HL-60/S4 treated with retinoic acid at 250 ng/mL for 4 days and 3 days (cell line): ENCODE data around the gene HAGHL.
"Not testable (repeated sequence)": the region's sequence is repeated elsewhere in the genome, so short reads cannot be mapped to it uniquely, and the experiment has no call there.

Experiments
- in situ Hi-C: fragments of 300-500 bp; cut with MboI; formaldehyde crosslinking; loops from 2 replicates; pipeline ENCODE4 v1.7.0; 2022; ENCODE audit warnings: low sequenced_read_pairs

The HAGHL gene

DNA sequence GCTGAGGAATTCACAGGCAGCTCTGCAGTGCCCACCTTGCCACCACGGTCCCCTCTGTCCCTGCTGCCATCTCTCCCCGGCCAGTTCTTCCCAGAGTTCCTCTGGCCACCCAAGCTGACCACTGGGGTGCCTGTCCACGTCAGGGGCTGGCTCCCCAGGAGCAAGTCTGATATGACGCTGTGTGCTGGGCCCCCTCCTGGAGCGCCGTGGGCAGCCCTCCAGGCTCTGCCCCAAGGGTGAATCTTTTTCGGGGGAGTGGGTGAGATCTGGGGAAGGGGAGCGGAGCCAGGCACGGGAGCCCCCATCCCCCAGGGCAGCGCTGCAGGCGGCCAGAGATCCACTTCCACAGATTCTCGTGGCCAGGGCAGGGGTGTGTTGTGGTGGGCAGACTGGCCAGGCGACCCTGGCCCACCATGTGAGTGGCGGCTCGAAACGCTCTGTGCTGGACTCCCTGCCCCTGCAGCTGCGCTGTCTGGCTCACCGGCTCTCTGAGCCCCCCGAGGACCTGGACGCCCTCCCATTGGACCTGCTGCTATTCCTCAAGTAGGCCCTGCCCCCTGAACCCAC lies 37.4 kb downstream of the HAGHL start:
- in situ Hi-C loops, result no loop called here

DNA sequence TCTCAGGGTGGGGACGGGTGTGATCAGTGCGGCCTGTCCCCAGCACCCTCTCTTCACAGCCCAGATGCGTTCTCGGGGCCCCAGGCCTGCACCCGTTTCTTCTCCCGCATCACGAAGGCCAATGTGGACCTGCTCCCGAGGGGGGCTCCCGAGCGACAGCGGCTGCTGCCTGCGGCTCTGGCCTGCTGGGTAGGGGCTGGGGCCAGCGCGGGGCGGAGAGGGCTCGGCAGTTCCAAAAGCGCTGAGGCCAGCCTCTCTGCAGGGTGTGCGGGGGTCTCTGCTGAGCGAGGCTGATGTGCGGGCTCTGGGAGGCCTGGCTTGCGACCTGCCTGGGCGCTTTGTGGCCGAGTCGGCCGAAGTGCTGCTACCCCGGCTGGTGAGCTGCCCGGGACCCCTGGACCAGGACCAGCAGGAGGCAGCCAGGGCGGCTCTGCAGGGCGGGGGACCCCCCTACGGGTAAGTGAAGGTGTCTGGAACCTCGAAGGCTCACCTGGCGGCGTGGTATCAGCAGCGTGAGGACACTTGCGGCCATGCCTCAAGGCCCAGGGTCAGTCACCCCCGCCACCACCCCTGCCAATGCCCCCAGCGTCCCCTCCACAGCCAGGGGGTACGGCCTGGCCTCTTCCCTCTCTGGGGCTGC lies 38.1 kb downstream of the HAGHL start:
- in situ Hi-C loops, result no loop called here

DNA sequence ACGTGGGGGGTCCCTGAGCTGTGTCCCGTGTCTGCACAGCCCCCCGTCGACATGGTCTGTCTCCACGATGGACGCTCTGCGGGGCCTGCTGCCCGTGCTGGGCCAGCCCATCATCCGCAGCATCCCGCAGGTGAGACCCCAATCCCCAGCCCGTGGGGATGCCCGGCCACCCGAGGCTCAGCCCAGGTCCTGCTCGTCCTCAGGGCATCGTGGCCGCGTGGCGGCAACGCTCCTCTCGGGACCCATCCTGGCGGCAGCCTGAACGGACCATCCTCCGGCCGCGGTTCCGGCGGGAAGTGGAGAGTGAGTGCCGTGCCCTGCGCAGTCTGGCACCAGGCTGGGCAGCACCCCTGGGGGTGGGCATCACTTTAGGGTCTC lies 38.6 kb downstream of the HAGHL start:
- in situ Hi-C loops, result no loop called here

DNA sequence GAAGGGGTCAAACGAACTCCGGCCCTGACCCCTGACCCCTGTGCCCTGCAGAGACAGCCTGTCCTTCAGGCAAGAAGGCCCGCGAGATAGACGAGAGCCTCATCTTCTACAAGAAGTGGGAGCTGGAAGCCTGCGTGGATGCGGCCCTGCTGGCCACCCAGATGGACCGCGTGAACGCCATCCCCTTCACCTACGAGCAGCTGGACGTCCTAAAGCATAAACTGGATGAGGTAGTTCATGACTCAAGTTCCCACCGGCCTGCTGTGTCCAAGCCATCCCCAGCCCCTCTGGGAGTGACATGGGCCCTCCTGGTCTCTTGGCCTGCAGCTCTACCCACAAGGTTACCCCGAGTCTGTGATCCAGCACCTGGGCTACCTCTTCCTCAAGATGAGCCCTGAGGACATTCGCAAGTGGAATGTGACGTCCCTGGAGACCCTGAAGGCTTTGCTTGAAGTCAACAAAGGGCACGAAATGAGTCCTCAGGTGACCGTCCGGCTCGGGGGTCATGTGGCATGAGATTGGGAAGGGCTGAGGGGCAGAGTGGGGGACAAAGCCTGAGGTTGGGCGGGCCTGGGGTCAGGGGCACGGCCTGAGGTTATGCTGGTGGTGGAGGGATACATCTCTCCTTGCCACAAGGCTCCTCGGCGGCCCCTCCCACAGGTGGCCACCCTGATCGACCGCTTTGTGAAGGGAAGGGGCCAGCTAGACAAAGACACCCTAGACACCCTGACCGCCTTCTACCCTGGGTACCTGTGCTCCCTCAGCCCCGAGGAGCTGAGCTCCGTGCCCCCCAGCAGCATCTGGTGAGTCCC lies 39.3 kb downstream of the HAGHL start:
- in situ Hi-C loops, result no loop called here

DNA sequence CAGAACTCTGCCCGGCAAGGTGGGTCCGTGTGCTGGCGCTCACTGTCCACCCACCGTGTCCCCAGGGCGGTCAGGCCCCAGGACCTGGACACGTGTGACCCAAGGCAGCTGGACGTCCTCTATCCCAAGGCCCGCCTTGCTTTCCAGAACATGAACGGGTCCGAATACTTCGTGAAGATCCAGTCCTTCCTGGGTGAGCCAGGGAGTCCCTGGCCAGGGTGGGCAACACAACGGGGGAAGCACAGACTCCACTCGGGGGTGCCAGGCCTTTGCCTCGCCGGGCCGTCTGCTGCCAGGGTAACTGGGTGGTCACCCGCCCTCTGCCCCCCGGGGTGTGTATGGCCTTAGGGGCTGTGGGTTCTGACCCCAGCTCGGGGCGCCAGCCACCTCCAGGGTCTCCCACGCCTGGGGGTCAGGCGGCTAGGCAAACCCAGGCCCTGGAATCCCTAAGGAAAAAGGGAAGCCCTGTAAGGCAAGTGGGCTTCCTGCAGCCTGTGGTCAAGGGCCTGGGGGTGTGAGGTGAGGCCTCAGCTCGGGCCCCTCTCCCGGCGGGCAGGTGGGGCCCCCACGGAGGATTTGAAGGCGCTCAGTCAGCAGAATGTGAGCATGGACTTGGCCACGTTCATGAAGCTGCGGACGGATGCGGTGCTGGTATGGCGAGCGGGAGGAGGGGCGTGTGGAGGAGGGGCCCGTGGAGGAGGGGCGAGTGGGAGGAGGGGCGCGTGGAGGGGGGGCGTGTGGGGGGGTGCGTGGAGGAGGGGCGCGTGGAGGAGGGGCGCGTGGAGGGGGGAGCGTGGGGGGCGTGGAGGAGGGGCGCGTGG lies 40.1 kb downstream of the HAGHL start:
- in situ Hi-C loops, result no loop called here

DNA sequence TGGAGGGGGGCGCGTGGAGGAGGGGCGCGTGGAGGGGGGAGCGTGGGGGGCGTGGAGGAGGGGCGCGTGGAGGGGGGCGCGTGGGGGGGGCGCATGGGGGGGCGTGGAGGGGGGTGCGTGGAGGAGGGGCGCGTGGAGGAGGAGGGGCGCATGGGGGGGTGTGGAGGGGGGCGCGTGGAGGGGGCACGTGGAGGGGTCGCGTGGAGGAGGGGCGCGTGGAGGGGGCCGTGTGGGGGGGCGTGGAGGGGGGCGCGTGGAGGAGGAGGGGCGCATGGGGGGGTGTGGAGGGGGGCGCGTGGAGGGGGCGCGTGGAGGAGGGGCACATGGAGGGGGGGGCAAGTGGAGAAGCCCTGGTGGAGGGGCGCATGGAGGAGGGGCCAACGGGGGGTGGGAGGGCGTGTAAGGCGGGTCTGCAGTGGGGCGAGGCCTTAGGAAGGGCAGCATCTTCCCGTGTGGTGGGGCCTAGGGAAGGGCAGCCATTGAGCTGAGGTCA lies 40.9 kb downstream of the HAGHL start:
- in situ Hi-C loops, result no loop called here

DNA sequence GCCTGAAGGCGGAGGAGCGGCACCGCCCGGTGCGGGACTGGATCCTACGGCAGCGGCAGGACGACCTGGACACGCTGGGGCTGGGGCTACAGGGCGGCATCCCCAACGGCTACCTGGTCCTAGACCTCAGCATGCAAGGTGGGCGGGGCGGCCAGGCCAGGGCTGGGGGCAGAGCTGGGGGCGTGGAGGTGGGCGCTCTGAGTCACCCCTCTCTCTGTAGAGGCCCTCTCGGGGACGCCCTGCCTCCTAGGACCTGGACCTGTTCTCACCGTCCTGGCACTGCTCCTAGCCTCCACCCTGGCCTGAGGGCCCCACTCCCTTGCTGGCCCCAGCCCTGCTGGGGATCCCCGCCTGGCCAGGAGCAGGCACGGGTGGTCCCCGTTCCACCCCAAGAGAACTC lies 41.5 kb downstream of the HAGHL start:
- in situ Hi-C loops, result no loop called here

DNA sequence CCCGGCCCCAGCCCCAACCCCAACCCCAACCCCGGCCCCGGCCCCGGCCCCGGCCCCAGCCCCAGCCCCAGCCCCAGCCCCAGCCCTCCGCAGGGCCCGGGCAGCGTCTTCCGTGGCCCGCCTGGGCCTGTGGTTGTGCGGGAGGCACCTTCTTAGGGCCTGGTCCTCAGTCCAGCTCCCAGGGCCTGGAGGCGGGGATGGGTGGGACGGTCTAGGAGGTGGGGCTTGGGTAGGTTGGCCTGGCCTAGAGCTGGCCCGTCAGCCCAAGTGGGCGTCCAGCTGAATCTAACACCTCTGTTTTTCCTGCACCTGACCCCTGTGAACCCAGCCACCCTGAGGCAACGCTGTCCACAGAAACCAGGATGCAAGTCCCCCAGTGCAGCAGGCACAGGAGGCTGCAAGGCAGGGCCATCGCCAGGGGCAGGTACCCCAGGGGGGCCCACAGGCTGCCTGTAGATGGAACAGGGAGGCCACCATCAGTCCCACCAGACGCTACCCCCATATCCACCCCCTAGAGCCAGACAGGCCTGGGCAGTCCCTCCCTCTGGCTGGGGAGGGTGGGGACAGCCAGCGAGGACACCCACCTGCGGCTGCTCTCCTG lies 42.4 kb downstream of the HAGHL start:
- in situ Hi-C loops, result no loop called here

DNA sequence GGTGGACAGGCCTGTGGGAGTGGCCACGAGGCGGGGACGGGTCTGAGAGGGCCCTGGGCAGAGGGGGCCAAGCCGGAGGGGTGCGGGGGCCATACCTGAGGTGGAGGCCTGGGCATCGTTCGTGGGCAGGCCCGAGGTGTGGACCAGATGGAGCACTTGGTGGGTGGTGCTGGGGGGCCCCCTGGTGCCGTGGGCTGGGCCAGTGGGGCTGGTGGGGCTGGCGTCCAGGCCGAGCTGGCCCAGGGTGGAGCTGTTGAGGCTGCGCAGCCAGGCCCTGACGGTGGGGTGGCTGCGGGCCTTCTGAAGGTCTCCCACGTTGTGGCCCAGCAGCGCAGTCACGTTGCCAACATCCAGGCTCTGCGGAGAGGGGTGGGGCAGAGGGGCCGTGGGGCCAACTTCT lies 43.0 kb downstream of the HAGHL start:
- in situ Hi-C loops, result no loop called here

DNA sequence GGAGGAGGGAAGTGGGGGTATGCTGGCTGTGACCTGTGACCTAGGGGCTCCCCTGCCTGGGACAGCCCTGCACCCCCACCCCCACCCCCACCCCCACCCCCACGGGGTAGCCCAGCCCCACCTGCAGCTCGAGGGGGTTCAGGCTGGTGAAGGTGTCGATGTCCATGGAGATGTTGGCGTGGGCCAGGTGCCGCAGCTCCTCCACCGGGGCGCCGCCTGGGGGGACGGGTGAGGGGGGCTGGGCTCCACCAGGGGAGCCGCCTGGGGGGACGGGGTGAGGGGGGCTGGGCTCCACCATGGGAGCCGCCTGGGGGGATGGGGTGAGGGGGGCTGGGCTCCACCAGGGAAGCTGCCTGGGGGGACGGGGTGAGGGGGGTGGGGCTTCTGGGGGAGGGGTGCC lies 43.5 kb downstream of the HAGHL start:
- in situ Hi-C loops, result no loop called here

DNA sequence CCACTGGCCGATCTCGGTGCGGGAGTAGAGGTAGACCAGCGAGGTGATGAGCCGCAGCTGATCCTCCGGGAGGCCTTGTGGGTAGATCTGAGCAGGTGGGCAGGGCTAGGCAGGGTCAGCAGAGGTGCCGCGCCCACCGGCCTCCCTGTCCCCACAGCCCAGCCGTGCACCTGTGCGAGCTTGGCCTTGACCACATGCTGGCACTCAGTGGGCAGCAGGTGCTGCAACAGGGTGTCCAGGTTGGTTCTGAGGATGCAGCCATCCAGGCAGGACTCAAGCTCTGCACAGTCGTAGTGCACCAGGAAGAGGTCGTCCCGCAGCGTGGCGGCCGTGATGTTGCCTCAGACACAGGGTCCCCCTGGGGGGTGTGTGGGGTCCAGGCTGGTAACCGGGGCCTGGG lies 46.1 kb downstream of the HAGHL start:
- in situ Hi-C loops, result no loop called here

DNA sequence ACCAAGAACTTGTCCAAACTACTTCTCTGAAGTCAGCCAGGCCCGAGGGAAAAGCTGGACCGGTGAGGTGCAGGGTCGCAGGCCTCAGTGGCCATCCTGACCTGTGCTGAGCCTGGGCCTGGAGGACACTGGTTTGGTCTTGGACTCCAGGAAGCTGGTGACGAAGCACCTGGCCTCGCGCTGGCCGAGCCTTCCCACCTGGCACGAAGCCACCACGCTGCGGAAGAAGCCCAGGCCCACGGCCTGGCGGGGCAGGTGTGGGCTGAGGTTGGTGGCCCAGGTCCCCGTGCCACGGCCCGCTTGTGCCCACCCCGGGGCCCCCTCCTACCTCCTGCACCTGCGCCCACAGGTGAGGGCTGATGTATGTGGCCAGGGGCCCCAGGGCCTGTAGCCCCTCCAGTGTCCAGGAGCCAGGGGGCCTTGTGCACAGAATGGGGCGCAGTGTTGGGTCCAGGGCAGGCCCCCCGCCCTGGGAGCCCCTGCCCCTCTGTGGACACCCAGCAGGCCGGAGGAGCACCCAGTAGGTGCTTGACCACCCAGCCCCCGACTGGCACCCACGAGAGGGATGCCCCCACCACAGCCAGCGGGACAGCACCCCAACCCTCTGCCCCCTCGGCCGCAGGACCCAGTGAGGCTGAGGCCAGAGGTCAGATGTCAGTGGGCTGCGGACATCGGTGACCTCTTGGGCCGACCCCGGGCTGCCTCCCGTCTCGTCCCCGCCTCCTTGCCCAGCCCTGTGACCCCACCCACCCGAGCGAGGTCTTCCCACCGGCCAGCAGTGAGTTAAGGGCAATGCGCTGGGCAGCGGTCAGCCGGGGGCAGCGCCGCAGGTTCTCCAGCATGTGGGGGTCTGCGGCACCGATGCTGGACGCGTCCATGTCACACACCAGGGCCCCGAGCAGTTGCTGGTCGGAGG lies 47.4 kb downstream of the HAGHL start:
- in situ Hi-C loops, result no loop called here

DNA sequence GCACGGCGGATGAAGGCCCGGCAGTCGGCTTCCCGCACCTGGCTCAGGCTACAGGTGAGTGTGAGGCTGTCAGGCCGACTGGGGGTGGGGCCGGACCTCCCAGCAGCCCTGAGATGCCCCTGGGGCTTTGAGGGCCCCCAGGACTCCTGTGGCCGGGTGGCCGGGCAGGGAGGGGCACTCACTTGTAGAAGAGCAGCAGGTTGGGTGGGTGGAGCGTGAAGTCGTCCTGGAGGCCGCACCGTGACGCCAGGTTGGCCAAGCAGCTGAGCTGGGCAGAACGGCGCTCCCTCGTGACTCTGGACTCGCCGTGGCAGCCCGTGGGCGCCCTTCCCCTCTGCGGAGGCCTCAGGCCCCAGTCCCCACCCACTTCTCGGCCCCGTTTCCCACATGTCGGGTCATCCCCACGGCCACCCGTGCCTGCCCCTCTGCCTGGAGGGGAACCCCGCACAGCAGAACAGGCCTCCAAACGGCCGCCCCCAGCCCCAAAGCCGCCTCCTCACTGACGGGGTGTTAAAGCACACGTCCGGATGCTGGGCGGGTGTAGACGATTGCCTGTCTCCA lies 48.4 kb downstream of the HAGHL start:
- in situ Hi-C loops, result no loop called here

DNA sequence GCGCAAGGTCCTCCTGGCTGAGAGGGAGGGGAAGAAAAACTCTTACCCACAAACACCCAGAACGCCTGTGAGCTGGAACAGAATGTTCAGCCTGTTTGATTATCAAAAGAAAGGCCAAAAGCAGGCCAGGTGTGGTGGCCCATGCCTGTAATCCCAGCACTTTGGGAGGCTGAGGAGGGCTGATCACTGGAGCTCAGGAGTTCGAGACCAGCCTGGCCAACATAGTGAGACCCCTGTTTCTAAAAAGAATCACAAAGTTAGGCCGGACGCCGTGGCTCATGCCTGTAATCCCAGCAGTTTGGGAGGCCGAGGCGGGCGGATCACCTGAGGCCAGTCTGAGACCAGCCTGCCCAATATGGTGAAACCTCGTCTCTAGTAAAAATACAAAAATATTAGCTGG lies 49.4 kb downstream of the HAGHL start:
- in situ Hi-C loops, result not testable (repeated sequence)

DNA sequence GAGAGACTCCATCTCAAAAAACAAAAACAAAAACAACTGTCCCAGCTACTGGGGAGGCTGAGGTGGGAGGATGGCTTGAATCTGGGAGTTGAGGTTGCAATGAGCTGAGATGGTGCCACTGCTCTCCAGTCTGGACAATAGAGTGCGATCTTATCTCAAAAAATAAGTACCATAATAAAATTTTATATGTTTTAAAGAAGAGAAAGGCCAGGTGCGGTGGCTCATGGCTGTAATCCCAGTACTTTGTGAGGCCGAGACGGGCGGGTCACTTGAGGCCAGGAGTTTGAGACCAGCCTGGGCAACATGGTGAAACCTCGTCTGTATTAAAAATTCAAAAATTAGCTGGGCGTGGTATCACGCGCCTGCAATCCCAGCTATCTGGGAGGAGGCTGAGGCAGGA lies 49.9 kb downstream of the HAGHL start:
- in situ Hi-C loops, result no loop called here

DNA sequence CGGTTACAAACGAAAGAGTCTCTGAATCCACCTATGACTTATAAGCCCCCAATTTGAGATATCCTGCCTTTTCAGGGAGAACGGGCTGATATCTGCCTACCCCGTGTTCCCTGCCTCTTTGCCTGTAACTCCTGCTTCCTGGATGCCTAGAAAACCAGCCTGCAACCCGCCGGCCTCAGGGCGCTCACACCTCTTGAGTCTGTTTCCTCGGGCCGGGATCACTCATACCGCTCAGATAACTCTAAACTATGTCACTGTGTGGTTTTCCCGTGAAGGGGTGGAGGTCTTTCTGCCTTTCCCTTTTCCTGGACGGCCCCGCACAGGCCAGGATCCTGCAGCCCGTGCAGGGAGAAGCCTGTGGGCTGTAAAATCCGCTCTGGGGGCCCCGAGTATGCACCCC lies 50.9 kb downstream of the HAGHL start:
- in situ Hi-C loops, result no loop called here

DNA sequence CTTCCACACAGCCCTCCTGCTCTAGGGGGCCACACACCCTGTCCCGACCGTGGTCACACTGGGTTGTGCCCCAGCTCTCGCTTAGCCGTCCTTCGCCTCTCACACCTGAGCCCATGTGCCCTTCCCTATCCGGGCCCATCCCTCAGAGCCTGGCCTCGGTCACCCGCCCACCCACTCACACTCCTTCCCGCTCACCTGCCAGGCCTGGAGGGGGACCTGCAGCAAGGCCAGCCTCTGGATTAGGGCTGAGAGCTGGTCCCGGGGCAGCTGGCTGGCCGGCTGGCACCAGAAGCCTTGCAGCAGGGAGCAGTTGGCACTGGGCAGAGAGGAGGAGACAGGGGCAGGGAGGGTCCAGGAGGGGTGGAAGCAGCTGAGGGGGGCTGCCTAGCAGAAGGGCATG lies 51.5 kb downstream of the HAGHL start:
- in situ Hi-C loops, result no loop called here

DNA sequence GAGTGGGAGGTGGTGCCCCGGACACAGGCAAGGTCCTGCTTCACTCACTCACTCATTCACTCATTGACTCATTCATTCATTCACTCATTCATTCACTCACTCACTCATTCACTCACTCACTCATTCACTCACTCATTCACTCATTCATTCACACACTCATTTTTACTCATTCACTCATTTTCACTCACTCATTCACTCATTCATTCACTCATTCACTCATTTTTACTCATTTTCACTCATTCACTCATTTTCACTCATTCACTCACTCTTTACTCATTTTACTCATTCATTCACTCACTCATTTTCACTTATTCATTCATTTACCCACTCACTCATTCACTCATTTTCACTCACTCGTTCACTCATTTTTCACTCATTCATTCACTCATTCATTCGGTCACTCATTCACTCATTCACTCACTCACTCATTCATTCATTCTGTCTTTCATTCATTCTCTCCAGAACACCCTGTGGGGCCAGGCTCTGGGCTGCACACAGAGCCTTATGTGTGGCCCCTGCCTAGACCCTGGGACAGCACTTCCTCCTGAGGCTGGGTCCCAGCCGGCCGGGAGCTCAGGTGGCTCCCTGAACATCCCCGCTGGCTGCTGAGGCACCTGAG lies 52.1 kb downstream of the HAGHL start:
- in situ Hi-C loops, result no loop called here
